ENCODE measurements around the gene ABLIM2. TPM values are rescaled to one million over a fixed set of nuclear protein-coding genes. Genes with fewer than 3 reads are reported as not detected.

The ABLIM2 gene
- total and polyA plus RNA-seq, 2 of the 4 experiments (the other 2 are of a cell fraction), result under 0.01 to 0.10 TPM

DNA sequence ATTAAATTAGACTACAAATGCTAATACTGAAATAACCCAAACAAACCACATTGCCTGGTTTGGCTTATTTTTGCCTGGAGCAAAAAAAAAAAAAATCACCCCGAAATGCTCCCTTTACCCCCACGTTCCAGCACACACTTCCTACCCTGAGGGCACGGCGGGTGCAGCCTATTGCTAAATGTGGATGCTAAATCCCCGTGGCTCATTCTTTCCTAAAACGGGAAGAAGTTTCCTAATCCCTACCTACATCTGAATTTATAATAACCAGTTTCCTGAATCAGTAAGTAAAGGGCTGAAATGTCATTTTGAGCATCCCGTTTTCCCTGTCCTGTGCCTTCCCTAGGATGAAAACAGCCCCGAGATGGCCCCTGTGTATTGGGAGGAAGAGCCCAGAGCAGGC lies 97.0 kb downstream of the ABLIM2 start:
- no peak overlapping the region for H4K5ac ChIP-seq (ENCODE audit: low read depth, low read length)
- no peaks in the 10 kb centered on the region for H3K4me1 ChIP-seq (ENCODE audit: control insufficient read depth, insufficient read depth, low read length)
- no peaks in the 10 kb centered on the region for H4K20me1 ChIP-seq (ENCODE audit: insufficient read depth, low read length)
- no TSS peak for BruUV-seq (replicated peaks)
- H3K23ac ChIP-seq (ENCODE audit: low read depth, low read length), result no peak overlapping the region
- peaks cover 34% of the 10 kb centered on the region for H3K27me3 ChIP-seq (ENCODE audit: control insufficient read depth, insufficient read depth, low read length)
- H3K14ac ChIP-seq (replicated peaks; ENCODE audit: low read depth, low read length), result no peak overlapping the region
- in situ Hi-C loops (cut with MboI; ENCODE audit: low sequenced_read_pairs) (no loop called here), dilution Hi-C loops (cut with HindIII; ENCODE audit: low sequenced_read_pairs, unreplicated experiment) (no loop called here), intact Hi-C loops (cut with micrococcal nuclease) (no loop called here)
- H2AK9ac ChIP-seq (replicated peaks; ENCODE audit: low read depth, low read length, poor library complexity), result no peak overlapping the region
- H3K4me2 ChIP-seq (ENCODE audit: low read depth, low read length), result no peak overlapping the region
- no peak overlapping the region for H3K27ac ChIP-seq (ENCODE audit: insufficient read depth, low read length)
- H4K8ac ChIP-seq (ENCODE audit: low read depth in 2 of 2, low read length in 2 of 2), result no peak overlapping the region
- no peak overlapping the region for H4K91ac ChIP-seq (ENCODE audit: insufficient read depth, low read depth, low read length)
- no peaks in the 10 kb centered on the region for H3K79me1 ChIP-seq (ENCODE audit: low read depth in 1 of 2, low read length in 2 of 2)
- ATAC-seq (ENCODE audit: low read depth) (no peak), DNase-seq (no peak)
- H3K4me3 ChIP-seq (ENCODE audit: insufficient read depth, low read depth, low read length), result no peak overlapping the region
- no peak overlapping the region for H3K4ac ChIP-seq (ENCODE audit: low read depth, low read length)
- 20% methylated on average over 1 of the region's 8 CpGs; no CpG with 5 or more reads in 1 of the 2 experiments for WGBS, 2 experiments (ENCODE audit: extremely low coverage in 2 of 2, insufficient read length in 1 of 2)
- H3K18ac ChIP-seq (ENCODE audit: low read depth, low read length), result no peak overlapping the region
- H2AK5ac ChIP-seq (ENCODE audit: low read depth, low read length), result no peak overlapping the region
- H3K56ac ChIP-seq (ENCODE audit: extremely low read depth, insufficient read depth, low read length), result no peak overlapping the region
- TF ChIP-seq SMC3 (IDR thresholded peaks at IDR 0.05; ENCODE audit: low read depth, low read length) (no peak), USF2 (IDR thresholded peaks at IDR 0.05; ENCODE audit: low read depth, low read length) (no peak), MAZ (IDR thresholded peaks at IDR 0.05; ENCODE audit: borderline replicate concordance, low read depth, low read length) (no peak), FOS (IDR thresholded peaks at IDR 0.05; ENCODE audit: low read depth, low read length) (no peak), MAFK (IDR thresholded peaks at IDR 0.05; ENCODE audit: low read depth, low read length) (no peak), POLR2A (IDR thresholded peaks at IDR 0.05; ENCODE audit: low read depth, low read length) (no peak), RFX5 (IDR thresholded peaks at IDR 0.05; ENCODE audit: low read depth, low read length) (no peak), MXI1 (IDR thresholded peaks at IDR 0.05; ENCODE audit: borderline replicate concordance, low read depth, low read length) (no peak), ELK1 (IDR thresholded peaks at IDR 0.05; ENCODE audit: borderline replicate concordance, low read depth, low read length) (no peak)
- H3K9me1 ChIP-seq (ENCODE audit: insufficient read depth, low read length), result no peaks in the 10 kb centered on the region
- no peak overlapping the region for H2BK20ac ChIP-seq (ENCODE audit: low read depth, low read length)
- no peaks in the 10 kb centered on the region for H3K36me3 ChIP-seq (ENCODE audit: control insufficient read depth, insufficient read depth, low read length)
- H3K9ac ChIP-seq (ENCODE audit: low read depth, low read length), result no peak overlapping the region
- ChIA-PET CTCF (no interaction called here), POLR2A (ENCODE audit: unreplicated experiment) (no interaction called here)
- no peak overlapping the region for H2AFZ ChIP-seq (replicated peaks; ENCODE audit: low read length, poor library complexity)
- no peak overlapping the region for H2BK120ac ChIP-seq (ENCODE audit: low read depth, low read length)
- H2BK15ac ChIP-seq (ENCODE audit: low read depth, low read length), result no peak overlapping the region
- no peak overlapping the region for H2BK5ac ChIP-seq (ENCODE audit: low read depth, low read length, poor library complexity, severe bottlenecking)
- H3K9me3 ChIP-seq (ENCODE audit: control insufficient read depth, insufficient read depth, low read length), result peaks cover 22% of the 10 kb centered on the region
